ENCODE results near the gene ANKRD49.

The ANKRD49 gene

GRCh38 chr11:94545264-94546161, 51.7 kb downstream of the ANKRD49 start:
- H3K27ac ChIP-seq (ENCODE audit: poor library complexity, severe bottlenecking): no peak overlapping the region
- H3K4me1 ChIP-seq (ENCODE audit: insufficient read depth, poor library complexity, severe bottlenecking): peaks cover 7% of the 10 kb centered on the region

DNA sequence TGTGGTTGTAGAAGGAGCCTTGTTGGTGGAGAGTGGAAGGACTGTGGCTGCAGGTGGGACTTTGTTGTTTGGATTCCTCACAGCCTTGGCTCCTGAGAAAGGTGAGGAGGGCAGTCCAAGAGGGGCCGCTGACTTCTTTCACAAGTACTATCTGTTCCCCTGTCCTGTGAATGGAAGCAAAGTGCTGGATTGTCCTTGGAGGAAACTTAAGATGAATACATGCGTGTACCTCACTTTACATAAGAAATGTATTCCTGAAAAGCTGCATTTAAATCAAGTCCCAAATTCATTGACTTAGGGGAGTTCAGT, 52.3 kb downstream of the ANKRD49 start:
- peaks cover 7% of the 10 kb centered on the region for H3K4me1 ChIP-seq (ENCODE audit: insufficient read depth, poor library complexity, severe bottlenecking)
- no peaks in the 10 kb centered on the region for H3K36me3 ChIP-seq (ENCODE audit: low read depth)
- DNase-seq (ENCODE audit: low spot score) (no peak), ATAC-seq (ENCODE audit: low read depth) (no peak)
- no peaks in the 10 kb centered on the region for H3K27me3 ChIP-seq (ENCODE audit: insufficient read depth, poor library complexity, severe bottlenecking)
- H3K9me3 ChIP-seq (ENCODE audit: severe bottlenecking): no peaks in the 10 kb centered on the region
- H3K4me3 ChIP-seq (ENCODE audit: severe bottlenecking): no peak overlapping the region
- H3K27ac ChIP-seq (ENCODE audit: poor library complexity, severe bottlenecking): no peak overlapping the region
- TF ChIP-seq CTCF (IDR thresholded peaks at IDR 0.05; ENCODE audit: poor library complexity, severe bottlenecking): no peak

More at GRCh38 chr11:94545264-94546161, 51.7 kb downstream of the ANKRD49 start:
- ATAC-seq (ENCODE audit: low read depth): no peak
- Histone ChIP-seq H3K4me3 (ENCODE audit: severe bottlenecking) (no peak overlapping the region), H3K36me3 (ENCODE audit: low read depth) (no peaks in the 10 kb centered on the region), H3K27me3 (ENCODE audit: insufficient read depth, poor library complexity, severe bottlenecking) (no peaks in the 10 kb centered on the region), H3K9me3 (ENCODE audit: severe bottlenecking) (no peaks in the 10 kb centered on the region)
- no peak for DNase-seq (ENCODE audit: low spot score)
- TF ChIP-seq CTCF (IDR thresholded peaks at IDR 0.05; ENCODE audit: poor library complexity, severe bottlenecking): no peak

DNA sequence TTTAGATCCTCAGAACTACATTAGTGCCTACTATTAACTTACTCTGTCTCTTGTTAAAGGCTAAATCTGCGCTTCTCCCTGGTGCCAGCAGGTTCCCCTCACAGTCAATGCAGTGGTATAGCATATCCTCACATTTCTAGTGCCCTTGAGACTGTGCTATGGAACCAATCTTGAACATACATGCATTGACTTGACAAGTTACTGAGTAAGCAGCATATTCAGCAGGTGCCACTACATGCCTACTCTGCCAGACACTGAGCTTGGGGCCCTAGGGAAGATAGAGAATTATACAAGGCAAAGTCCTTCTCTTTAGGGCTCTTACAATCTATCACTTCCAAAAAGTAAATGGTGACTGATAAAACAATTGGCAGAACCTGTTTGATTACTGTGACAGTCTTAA, 53.1 kb downstream of the ANKRD49 start:
- Histone ChIP-seq H3K9me3 (ENCODE audit: severe bottlenecking) (no peaks in the 10 kb centered on the region), H3K27ac (ENCODE audit: poor library complexity, severe bottlenecking) (no peak overlapping the region), H3K4me1 (ENCODE audit: insufficient read depth, poor library complexity, severe bottlenecking) (peaks cover 7% of the 10 kb centered on the region), H3K4me3 (ENCODE audit: severe bottlenecking) (no peak overlapping the region), H3K36me3 (ENCODE audit: low read depth) (no peaks in the 10 kb centered on the region), H3K27me3 (ENCODE audit: insufficient read depth, poor library complexity, severe bottlenecking) (no peaks in the 10 kb centered on the region)
- TF ChIP-seq CTCF (IDR thresholded peaks at IDR 0.05; ENCODE audit: poor library complexity, severe bottlenecking): no peak
- peak; percentile 19; the same call in 1 of the 3 replicates for ATAC-seq (ENCODE audit: low read depth)
- DNase-seq (ENCODE audit: low spot score): no peak

DNA sequence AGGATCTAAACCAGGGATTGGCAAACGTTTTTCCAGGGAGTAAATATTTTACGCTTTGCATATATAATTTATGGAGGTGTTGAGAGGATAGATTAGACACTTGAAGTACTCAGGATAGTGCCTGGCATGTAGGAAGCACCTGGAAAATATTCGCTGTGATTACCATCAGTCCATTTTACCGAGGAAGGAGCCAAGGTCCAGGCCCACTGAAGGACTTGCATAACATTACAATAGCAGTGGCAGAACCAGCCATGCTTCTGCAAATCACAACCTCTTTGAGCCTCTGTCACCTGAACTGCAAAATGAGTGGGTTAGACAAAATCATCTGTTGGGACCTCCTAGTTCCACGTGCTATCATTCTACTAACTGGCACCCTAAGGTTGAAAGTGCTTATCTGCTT, 55.4 kb downstream of the ANKRD49 start:
- DNase-seq (ENCODE audit: low spot score) (no peak), ATAC-seq (ENCODE audit: low read depth) (no peak)
- H3K4me1 ChIP-seq (ENCODE audit: insufficient read depth, poor library complexity, severe bottlenecking): peaks cover 7% of the 10 kb centered on the region
- H3K27ac ChIP-seq (ENCODE audit: poor library complexity, severe bottlenecking): no peak overlapping the region
- no peaks in the 10 kb centered on the region for H3K27me3 ChIP-seq (ENCODE audit: insufficient read depth, poor library complexity, severe bottlenecking)
- H3K9me3 ChIP-seq (ENCODE audit: severe bottlenecking): no peaks in the 10 kb centered on the region
- no peaks in the 10 kb centered on the region for H3K36me3 ChIP-seq (ENCODE audit: low read depth)
- TF ChIP-seq CTCF (IDR thresholded peaks at IDR 0.05; ENCODE audit: poor library complexity, severe bottlenecking): no peak
- no peak overlapping the region for H3K4me3 ChIP-seq (ENCODE audit: severe bottlenecking)

All from RWPE2 (cell line).